Measurements from ENCODE around the gene CYB5RL.

CYB5RL gene

DNA sequence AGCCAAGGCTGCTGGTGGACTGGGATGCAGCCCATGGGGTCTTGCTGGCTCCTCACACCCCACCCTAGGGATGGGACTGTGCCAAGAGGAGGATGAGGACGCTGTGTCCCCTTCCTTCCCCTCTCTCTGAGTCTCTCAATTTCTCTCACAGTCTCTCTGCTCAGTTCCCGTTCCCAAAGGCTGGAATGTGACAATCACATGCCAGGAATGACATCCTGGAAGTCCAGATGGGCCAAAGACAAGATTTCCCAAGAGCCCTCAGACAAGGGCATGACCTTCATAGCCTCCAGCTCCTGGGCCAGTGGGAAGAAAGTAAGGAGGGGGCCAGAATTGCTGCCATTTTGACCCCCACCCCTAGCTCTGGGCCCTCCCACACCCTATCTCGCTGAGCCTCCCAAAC lies 39.5 kb downstream of the CYB5RL start:
- H3K4me3 ChIP-seq (ENCODE audit: low read depth, low read length), result no peak overlapping the region

DNA sequence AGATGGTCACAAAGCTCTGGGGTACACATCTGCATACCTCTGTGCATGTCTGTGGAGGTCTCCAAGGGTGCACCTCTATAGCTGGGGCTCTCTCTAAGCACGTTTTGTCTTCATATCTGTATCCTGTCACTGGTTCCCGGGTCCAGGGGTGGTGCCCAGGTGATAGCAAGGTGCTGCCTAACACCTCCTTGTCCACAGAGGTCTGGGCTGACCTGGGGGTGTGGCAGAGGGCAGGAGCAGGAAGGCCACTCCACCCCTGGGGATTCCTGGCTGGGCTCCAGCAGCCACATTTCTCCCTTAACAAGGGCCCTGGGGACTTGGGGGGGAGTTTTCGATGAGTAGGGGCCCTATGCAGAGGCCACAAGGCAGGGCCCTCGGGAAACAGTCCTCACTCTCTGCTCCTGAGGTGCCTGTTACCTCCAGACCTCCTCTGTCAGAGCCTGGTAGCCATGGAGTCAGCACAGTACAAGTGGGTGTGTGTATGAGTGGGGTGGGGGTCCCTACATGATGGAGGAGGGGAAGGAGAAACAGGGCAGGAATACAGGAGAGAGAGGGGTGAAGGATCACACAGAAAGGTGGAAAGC lies 40.0 kb downstream of the CYB5RL start:
- H3K36me3 ChIP-seq, result no peaks in the 10 kb centered on the region
- no peak overlapping the region for H3K27ac ChIP-seq
- H3K27me3 ChIP-seq (ENCODE audit: insufficient read depth, low read depth, severe bottlenecking), result no peaks in the 10 kb centered on the region
- no peak for DNase-seq
- TF ChIP-seq, protein P1, sequence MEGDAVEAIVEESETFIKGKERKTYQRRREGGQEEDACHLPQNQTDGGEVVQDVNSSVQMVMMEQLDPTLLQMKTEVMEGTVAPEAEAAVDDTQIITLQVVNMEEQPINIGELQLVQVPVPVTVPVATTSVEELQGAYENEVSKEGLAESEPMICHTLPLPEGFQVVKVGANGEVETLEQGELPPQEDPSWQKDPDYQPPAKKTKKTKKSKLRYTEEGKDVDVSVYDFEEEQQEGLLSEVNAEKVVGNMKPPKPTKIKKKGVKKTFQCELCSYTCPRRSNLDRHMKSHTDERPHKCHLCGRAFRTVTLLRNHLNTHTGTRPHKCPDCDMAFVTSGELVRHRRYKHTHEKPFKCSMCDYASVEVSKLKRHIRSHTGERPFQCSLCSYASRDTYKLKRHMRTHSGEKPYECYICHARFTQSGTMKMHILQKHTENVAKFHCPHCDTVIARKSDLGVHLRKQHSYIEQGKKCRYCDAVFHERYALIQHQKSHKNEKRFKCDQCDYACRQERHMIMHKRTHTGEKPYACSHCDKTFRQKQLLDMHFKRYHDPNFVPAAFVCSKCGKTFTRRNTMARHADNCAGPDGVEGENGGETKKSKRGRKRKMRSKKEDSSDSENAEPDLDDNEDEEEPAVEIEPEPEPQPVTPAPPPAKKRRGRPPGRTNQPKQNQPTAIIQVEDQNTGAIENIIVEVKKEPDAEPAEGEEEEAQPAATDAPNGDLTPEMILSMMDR (IDR thresholded peaks at IDR 0.05; ENCODE audit: low read depth, low read length), result no peak
- H3K9me3 ChIP-seq (ENCODE audit: severe bottlenecking), result no peaks in the 10 kb centered on the region
- no peak overlapping the region for H3K4me3 ChIP-seq (ENCODE audit: low read depth, low read length)

More for the DNA sequence above, 39.5 kb downstream of the CYB5RL start:
- Histone ChIP-seq H3K27ac (no peak overlapping the region), H3K27me3 (ENCODE audit: insufficient read depth, low read depth, severe bottlenecking) (no peaks in the 10 kb centered on the region), H3K36me3 (no peaks in the 10 kb centered on the region), H3K9me3 (ENCODE audit: severe bottlenecking) (no peaks in the 10 kb centered on the region)
- TF ChIP-seq, protein P1 (IDR thresholded peaks at IDR 0.05; ENCODE audit: low read depth, low read length), result no peak
- no peak for DNase-seq

DNA sequence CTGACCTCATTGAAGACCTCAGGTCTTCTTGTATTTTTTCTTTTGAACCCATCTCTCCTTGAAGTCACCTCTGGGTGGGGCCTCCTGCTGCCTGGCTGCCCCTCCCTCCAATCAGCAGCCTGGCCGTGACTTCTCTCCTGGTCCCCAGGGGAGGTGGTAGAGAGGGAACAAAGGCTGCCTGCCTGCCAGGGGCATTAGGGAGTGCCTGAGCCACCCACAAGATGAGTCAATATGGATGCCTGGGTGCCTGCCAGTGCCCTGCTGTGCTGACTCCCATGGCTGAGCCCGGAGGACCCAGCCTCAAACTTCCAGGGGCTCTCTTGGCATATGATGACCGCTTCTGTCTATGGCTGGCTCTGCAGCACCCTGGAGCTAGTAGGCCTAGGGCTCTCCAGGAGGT lies 41.8 kb downstream of the CYB5RL start:
- Histone ChIP-seq H3K36me3 (no peaks in the 10 kb centered on the region), H3K4me3 (ENCODE audit: low read depth, low read length) (no peak overlapping the region), H3K9me3 (ENCODE audit: severe bottlenecking) (no peaks in the 10 kb centered on the region), H3K27ac (no peak overlapping the region), H3K27me3 (ENCODE audit: insufficient read depth, low read depth, severe bottlenecking) (no peaks in the 10 kb centered on the region)
- no peak for DNase-seq
- TF ChIP-seq, protein P1 (IDR thresholded peaks at IDR 0.05; ENCODE audit: low read depth, low read length), result no peak

DNA sequence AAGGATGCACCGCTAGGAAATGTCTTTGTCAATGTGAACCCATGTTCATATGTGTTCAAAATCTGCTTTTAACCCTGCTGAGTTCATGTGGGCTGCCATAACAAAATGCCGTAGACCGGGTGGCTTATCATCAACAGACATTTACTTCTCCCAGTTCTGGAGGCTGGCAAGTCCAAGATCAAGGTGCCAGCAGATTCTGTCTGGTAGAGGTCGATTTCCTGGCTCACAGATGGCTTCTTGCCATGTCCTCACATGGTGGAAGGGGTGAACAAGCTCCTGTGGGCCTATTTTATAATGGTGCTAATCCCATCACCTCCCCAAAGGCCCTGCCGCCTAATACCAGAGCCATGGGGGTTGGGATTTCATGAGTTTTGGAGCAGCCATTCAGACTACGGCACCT lies 42.4 kb downstream of the CYB5RL start:
- TF ChIP-seq, protein P1 (IDR thresholded peaks at IDR 0.05; ENCODE audit: low read depth, low read length), result no peak
- no peak for DNase-seq
- Histone ChIP-seq H3K27me3 (ENCODE audit: insufficient read depth, low read depth, severe bottlenecking) (no peaks in the 10 kb centered on the region), H3K4me3 (ENCODE audit: low read depth, low read length) (no peak overlapping the region), H3K36me3 (no peaks in the 10 kb centered on the region), H3K9me3 (ENCODE audit: severe bottlenecking) (no peaks in the 10 kb centered on the region), H3K27ac (no peak overlapping the region)

GRCh38 chr1:54156986-54157385 lies 42.8 kb downstream of the CYB5RL start:
- H3K9me3 ChIP-seq (ENCODE audit: severe bottlenecking), result no peaks in the 10 kb centered on the region
- H3K27ac ChIP-seq, result no peak overlapping the region
- H3K27me3 ChIP-seq (ENCODE audit: insufficient read depth, low read depth, severe bottlenecking), result no peaks in the 10 kb centered on the region
- no peak for DNase-seq
- no peaks in the 10 kb centered on the region for H3K36me3 ChIP-seq
- no peak overlapping the region for H3K4me3 ChIP-seq (ENCODE audit: low read depth, low read length)
- TF ChIP-seq, protein P1 (IDR thresholded peaks at IDR 0.05; ENCODE audit: low read depth, low read length), result no peak

GRCh38 chr1:54156201-54156600 lies 43.6 kb downstream of the CYB5RL start:
- DNase-seq, result no peak
- Histone ChIP-seq H3K4me3 (ENCODE audit: low read depth, low read length) (no peak overlapping the region), H3K27me3 (ENCODE audit: insufficient read depth, low read depth, severe bottlenecking) (no peaks in the 10 kb centered on the region), H3K27ac (no peak overlapping the region), H3K9me3 (ENCODE audit: severe bottlenecking) (no peaks in the 10 kb centered on the region), H3K36me3 (no peaks in the 10 kb centered on the region)
- TF ChIP-seq, protein P1 (IDR thresholded peaks at IDR 0.05; ENCODE audit: low read depth, low read length), result no peak
